ENCODE measurements around the gene MEGF6. TPM values are rescaled to one million over a fixed set of nuclear protein-coding genes. Genes with fewer than 3 reads are reported as not detected.

MEGF6 gene
- total and polyA plus RNA-seq, 2 donors (not counting 3 experiments of a cell fraction or from before 2014, with no cell fraction given), result 22.5 to 63.7 TPM

- dilution Hi-C loops (cut with MboI; ENCODE audit: extremely low pct_ligation_motif_present, low sequenced_read_pairs), result no loop called here
- DNase-seq (ENCODE audit: low read depth, low spot score) (no peak), FAIRE-seq (no peak)
- CTCF ChIA-PET, result interaction anchor here (1.5 kb wide), 1 partner anchor 57 kb away, joined by 5 read pairs; no protein-coding TSS in a partner anchor
- no peak overlapping the region for H3K27ac ChIP-seq (ENCODE audit: insufficient read depth, low read depth, low read length)
- no peaks in the 10 kb centered on the region for H3K79me2 ChIP-seq (ENCODE audit: control insufficient read depth, insufficient read depth, low read length)
- TF ChIP-seq JUN (IDR thresholded peaks at IDR 0.05; ENCODE audit: borderline replicate concordance, insufficient read depth, insufficient read length, low read depth) (no peak), GATA2 (IDR thresholded peaks at IDR 0.05; ENCODE audit: insufficient read depth, insufficient read length, low read depth, low read length) (no peak), POLR2AphosphoS5 (IDR thresholded peaks at IDR 0.05; ENCODE audit: insufficient read depth, low read depth, low read length) (no peak), EZH2 (IDR thresholded peaks at IDR 0.05; ENCODE audit: borderline replicate concordance, low read depth, low read length, severe bottlenecking) (no peak), POLR2A (IDR thresholded peaks at IDR 0.05; ENCODE audit: low read depth, low read length) (no peak)
- H3K9me1 ChIP-seq (replicated peaks; ENCODE audit: control insufficient read depth, extremely low read depth, insufficient read depth, low read length), result no peaks in the 10 kb centered on the region
- BruUV-seq (replicated peaks), result no TSS peak
- intact Hi-C loops (cut with micrococcal nuclease), result no loop called here
- H3K36me3 ChIP-seq (ENCODE audit: control insufficient read depth in 2 of 2, extremely low read depth in 1 of 2, insufficient read depth in 2 of 2, low read length in 2 of 2), result no peaks in the 10 kb centered on the region
- H2AFZ ChIP-seq (ENCODE audit: low read depth, low read length), result no peak overlapping the region
- H3K9ac ChIP-seq (replicated peaks; ENCODE audit: extremely low read depth, insufficient read depth, low read length), result no peak overlapping the region
- H3K4me3 ChIP-seq (replicated peaks in 1 of 3; ENCODE audit: insufficient read depth in 1 of 3, low read depth in 1 of 3, low read length in 3 of 3), result no peak overlapping the region
- no peak overlapping the region for H3K4me2 ChIP-seq (ENCODE audit: insufficient read depth, low read length)
- no peaks in the 10 kb centered on the region for H4K20me1 ChIP-seq (replicated peaks; ENCODE audit: control insufficient read depth, extremely low read depth, insufficient read depth, low read length)
- H3K4me1 ChIP-seq (ENCODE audit: control insufficient read depth, extremely low read depth, insufficient read depth, low read length), result peaks cover 4% of the 10 kb centered on the region
- H3K27me3 ChIP-seq (ENCODE audit: control insufficient read depth in 2 of 2, insufficient read depth in 2 of 2, low read length in 2 of 2), result no peaks in the 10 kb centered on the region
- H3K9me3 ChIP-seq (replicated peaks; ENCODE audit: control insufficient read depth, insufficient read depth, low read length), result no peaks in the 10 kb centered on the region
- POLR2A ChIA-PET, result no interaction called here
Measured at GRCh38 chr1:3548156-3548893, 63.0 kb downstream of the MEGF6 start.

GRCh38 chr1:3547055-3548005 lies 64.0 kb downstream of the MEGF6 start:
- FAIRE-seq, result no peak
- ChIA-PET POLR2A (no interaction called here), CTCF (no interaction called here)
- Histone ChIP-seq H3K9me3 (replicated peaks; ENCODE audit: control insufficient read depth, insufficient read depth, low read length) (no peaks in the 10 kb centered on the region), H3K4me3 (replicated peaks in 1 of 3; ENCODE audit: insufficient read depth in 1 of 3, low read depth in 1 of 3, low read length in 3 of 3) (no peak overlapping the region), H3K9me1 (replicated peaks; ENCODE audit: control insufficient read depth, extremely low read depth, insufficient read depth, low read length) (no peaks in the 10 kb centered on the region), H3K4me1 (ENCODE audit: control insufficient read depth, extremely low read depth, insufficient read depth, low read length) (peaks cover 6% of the 10 kb centered on the region), H3K27me3 (ENCODE audit: control insufficient read depth in 2 of 2, insufficient read depth in 2 of 2, low read length in 2 of 2) (no peaks in the 10 kb centered on the region), H3K79me2 (ENCODE audit: control insufficient read depth, insufficient read depth, low read length) (no peaks in the 10 kb centered on the region), H4K20me1 (replicated peaks; ENCODE audit: control insufficient read depth, extremely low read depth, insufficient read depth, low read length) (no peaks in the 10 kb centered on the region), H3K27ac (ENCODE audit: insufficient read depth, low read depth, low read length) (no peak overlapping the region), H3K36me3 (ENCODE audit: control insufficient read depth in 2 of 2, extremely low read depth in 1 of 2, insufficient read depth in 2 of 2, low read length in 2 of 2) (no peaks in the 10 kb centered on the region), H2AFZ (ENCODE audit: low read depth, low read length) (no peak overlapping the region), H3K4me2 (ENCODE audit: insufficient read depth, low read length) (no peak overlapping the region), H3K9ac (replicated peaks; ENCODE audit: extremely low read depth, insufficient read depth, low read length) (no peak overlapping the region)
- no TSS peak for BruUV-seq (replicated peaks)
- dilution Hi-C loops (cut with MboI; ENCODE audit: extremely low pct_ligation_motif_present, low sequenced_read_pairs), result no loop called here
- DNase-seq (ENCODE audit: low read depth, low spot score), result no peak
- intact Hi-C loops (cut with micrococcal nuclease), result no loop called here
- TF ChIP-seq JUN (IDR thresholded peaks at IDR 0.05; ENCODE audit: borderline replicate concordance, insufficient read depth, insufficient read length, low read depth) (no peak), POLR2A (IDR thresholded peaks at IDR 0.05; ENCODE audit: low read depth, low read length) (no peak), EZH2 (IDR thresholded peaks at IDR 0.05; ENCODE audit: borderline replicate concordance, low read depth, low read length, severe bottlenecking) (no peak), FOS (IDR thresholded peaks at IDR 0.05; ENCODE audit: borderline replicate concordance, insufficient read depth, low read length) (no peak), GATA2 (IDR thresholded peaks at IDR 0.05; ENCODE audit: insufficient read depth, insufficient read length, low read depth, low read length) (no peak), POLR2AphosphoS5 (IDR thresholded peaks at IDR 0.05; ENCODE audit: insufficient read depth, low read depth, low read length) (no peak), CTCF (IDR thresholded peaks at IDR 0.05; ENCODE audit: extremely low read depth in 1 of 2, insufficient read depth in 1 of 2, low read depth in 1 of 2, low read length in 2 of 2) (no peak), MYC (IDR thresholded peaks at IDR 0.05; ENCODE audit: low read depth, low read length) (no peak), MAX (IDR thresholded peaks at IDR 0.05; ENCODE audit: insufficient read depth, insufficient read length) (no peak)

Data from endothelial cell of umbilical vein (primary cell).